Small intestine (tissue), 7 donors: ENCODE data around the gene KBTBD2. TPM values are rescaled to one million over a fixed set of nuclear protein-coding genes. Genes with fewer than 3 reads are reported as not detected.
"Not testable (repeated sequence)": the region's sequence is repeated elsewhere in the genome, so short reads cannot be mapped to it uniquely, and the experiment has no call there.

Source experiments
- DNase-seq, 2 donors: peaks; one replicate each; pipeline versions ENCODE4 v3.0.0 to v3.0.0-alpha.2; 2013
- FAIRE-seq: peaks from 2 replicates; lab custom pipeline; 2012; peaks lifted over from hg19 to GRCh38; lab: Jason Lieb, UNC
- H3K27ac ChIP-seq, 3 donors: one replicate each; pipeline ENCODE4 v1.5.1; 2013; ENCODE audit warnings: low read length in 2 of 3, mild to moderate bottlenecking in 2 of 3, control low read depth in 1 of 3, inconsistent platforms in 1 of 3, low read depth in 1 of 3, moderate library complexity in 1 of 3
- H3K27me3 ChIP-seq, 3 donors: one replicate each; pipeline ENCODE4 v1.6.1; 2013; ENCODE audit warnings: low read length in 3 of 3, inconsistent platforms in 1 of 3; ENCODE audit not compliant: control insufficient read depth in 3 of 3, insufficient read depth in 3 of 3
- H3K36me3 ChIP-seq, 3 donors: one replicate each; pipeline ENCODE4 v1.6.1; 2013; ENCODE audit warnings: low read length in 3 of 3, inconsistent platforms in 1 of 3, low read depth in 1 of 3, mild to moderate bottlenecking in 1 of 3, moderate library complexity in 1 of 3; ENCODE audit not compliant: control insufficient read depth in 3 of 3, insufficient read depth in 2 of 3
- H3K4me1 ChIP-seq, 3 donors: one replicate each; pipeline ENCODE4 v1.6.1; 2013; ENCODE audit warnings: low read length in 2 of 3, inconsistent platforms in 1 of 3, low read depth in 1 of 3, mild to moderate bottlenecking in 1 of 3, moderate library complexity in 1 of 3; ENCODE audit not compliant: control insufficient read depth in 3 of 3, insufficient read depth in 2 of 3
- H3K4me3 ChIP-seq, 3 donors: one replicate each; pipeline ENCODE4 v1.5.1; 2013; ENCODE audit warnings: low read length in 3 of 3, control low read depth in 1 of 3, inconsistent platforms in 1 of 3, low read depth in 1 of 3, mild to moderate bottlenecking in 1 of 3, moderate library complexity in 1 of 3
- H3K9me3 ChIP-seq, 2 donors: one replicate each; pipeline ENCODE4 v1.6.1; 2013; ENCODE audit warnings: low read depth in 1 of 2, low read length in 1 of 2; ENCODE audit not compliant: control insufficient read depth in 2 of 2, insufficient read depth in 1 of 2
- WGBS, 3 donors: extraction: QIAGEN DNeasy Blood & Tissue Kit; methylation state at CpG; one replicate each; pipeline ENCODE4 v1.1.7; 2013; 5-methylcytosine and 5-hydroxymethylcytosine counted together
- polyA plus RNA-seq, 4 donors: library from polyadenylated mRNA; stranded (reverse) in 3 of 4; unstranded in 1 of 4; fragments of 200-250 nt in 3 of 4; fragments of 120-200 nt in 1 of 4; gene quantifications; one replicate each; pipeline versions ENCODE4 v1.2.1 to v1.2.3, GENCODE V29; 2013
- donor health status: healthy with polysubstance abuse.
- donor health status: control.
- donor health status: control.
- donor health status: Bipolar disorder and iron deficiency.
- donor health status: healthy.

Gene KBTBD2
- polyA plus RNA-seq, 4 donors = 10.8 to 45.0 (median 14.4) TPM

DNA sequence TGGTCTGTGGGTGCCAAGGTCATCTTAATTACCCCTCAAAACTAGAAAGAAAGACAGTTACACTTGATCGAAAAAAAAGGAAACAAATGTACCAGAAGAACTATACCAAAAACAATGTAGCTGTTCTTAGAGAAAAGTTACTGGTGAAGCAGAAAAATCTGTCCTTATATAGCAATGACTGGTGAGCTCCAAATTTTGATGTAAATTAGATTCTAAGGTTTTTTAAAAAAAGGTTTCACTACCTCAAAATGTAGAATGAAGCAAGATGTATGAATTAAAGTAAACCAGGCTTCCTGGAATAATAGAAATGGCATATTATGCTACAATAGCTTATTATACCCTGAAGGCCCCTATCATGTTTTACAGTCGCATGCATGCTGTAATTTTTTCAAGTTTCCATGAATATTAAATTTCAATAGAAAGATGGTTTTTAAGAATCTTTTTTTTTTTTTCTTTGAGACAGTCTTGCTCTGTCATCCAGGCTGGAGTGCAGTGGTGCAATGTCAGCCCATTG lies 37.3 kb upstream of the KBTBD2 start:
- Histone ChIP-seq H3K36me3 (peaks cover 0 to 30% (median 2%) of the 10 kb centered on the region in 3 donors), H3K4me3 (no peak overlapping the region), H3K27ac (no peak overlapping the region), H3K4me1 (no peaks in the 10 kb centered on the region), H3K9me3 (no peaks in the 10 kb centered on the region), H3K27me3 (no peaks in the 10 kb centered on the region)
- 87 to 97% (median 91%) methylated on average over 2 of the region's 2 CpGs for WGBS, 3 donors
- FAIRE-seq = no peak
- no peak for DNase-seq

DNA sequence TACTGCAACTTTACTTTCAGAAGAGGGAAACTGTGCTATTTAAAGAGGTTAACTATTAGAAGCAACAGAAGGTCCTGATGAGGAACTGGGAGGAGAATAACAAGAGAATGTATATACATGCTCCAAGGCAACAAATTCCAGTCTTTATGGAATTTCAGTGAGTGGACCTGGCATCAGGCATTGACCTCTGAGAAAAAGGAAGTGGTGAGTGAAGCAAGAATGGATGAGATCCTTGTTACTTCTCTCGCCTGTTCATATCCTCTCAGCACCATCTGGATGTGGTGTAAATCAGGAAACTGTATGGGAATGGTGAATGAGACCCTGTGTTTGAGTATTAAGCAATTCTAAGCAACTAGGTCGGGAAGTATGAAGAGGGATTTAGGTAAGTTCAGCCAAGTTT lies 30.3 kb upstream of the KBTBD2 start:
- FAIRE-seq = no peak

DNA sequence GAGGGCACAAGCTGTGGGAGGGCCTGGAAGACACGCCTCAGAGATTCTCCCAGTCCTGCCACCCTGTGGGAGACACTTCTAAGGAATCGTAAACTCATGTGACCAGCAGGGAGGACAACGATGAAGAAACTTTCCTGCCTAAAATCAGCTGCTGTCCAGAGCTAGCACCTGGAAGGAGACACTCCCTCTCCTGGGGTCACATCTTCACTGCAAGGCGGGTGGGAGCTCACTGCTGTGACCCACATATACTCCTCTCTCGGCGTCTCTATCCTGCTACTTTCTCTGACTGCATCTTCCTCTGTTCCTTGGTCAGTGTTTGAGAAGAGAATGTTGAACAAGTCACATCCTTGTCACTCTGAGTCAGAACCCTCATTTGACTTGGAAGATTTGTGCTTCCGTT lies 25.4 kb upstream of the KBTBD2 start:
- H3K4me3 ChIP-seq, FAIRE-seq, H3K4me1 ChIP-seq, H3K27ac ChIP-seq, DNase-seq, H3K9me3 ChIP-seq, H3K27me3 ChIP-seq: not testable (repeated sequence)
- peaks cover 0 to 29% (median 0%) of the 10 kb centered on the region in 3 donors for H3K36me3 ChIP-seq
- 91 to 96% (median 93%) methylated on average over 3 to 5 of the region's 7 CpGs for WGBS, 3 donors

More for the DNA sequence above, 30.3 kb upstream of the KBTBD2 start:
- H3K36me3 ChIP-seq = peaks cover 0 to 26% (median 0%) of the 10 kb centered on the region in 3 donors
- no peaks in the 10 kb centered on the region for H3K27me3 ChIP-seq
- no peak overlapping the region for H3K4me3 ChIP-seq
- DNase-seq = no peak
- H3K4me1 ChIP-seq = no peaks in the 10 kb centered on the region
- no peaks in the 10 kb centered on the region for H3K9me3 ChIP-seq
- WGBS, 3 donors = 78 to 88% (median 85%) methylated on average over 2 of the region's 2 CpGs
- no peak overlapping the region for H3K27ac ChIP-seq

DNA sequence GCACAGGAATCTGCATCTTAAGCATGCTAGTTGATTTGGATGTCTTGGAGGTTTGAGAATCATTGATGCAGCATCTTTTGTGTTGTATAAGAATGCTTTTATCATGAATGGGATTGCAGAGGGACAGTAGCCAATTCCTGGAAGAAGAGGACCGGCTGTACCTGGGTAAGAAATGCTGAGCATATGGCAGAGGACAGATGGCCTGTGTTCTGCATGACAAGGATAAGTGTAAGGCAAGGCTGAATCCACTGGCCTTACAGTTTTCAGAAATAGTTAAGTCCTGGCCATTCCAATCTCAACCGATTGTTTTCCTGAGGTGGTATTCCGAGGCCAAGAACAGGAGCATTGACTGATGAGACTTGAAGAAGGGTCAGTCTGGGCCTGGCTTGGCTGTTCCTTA lies 24.4 kb upstream of the KBTBD2 start:
- peaks cover 0 to 29% (median 0%) of the 10 kb centered on the region in 3 donors for H3K36me3 ChIP-seq
- WGBS, 3 donors = 83 to 91% (median 87%) methylated on average over 3 of the region's 3 CpGs
- FAIRE-seq = no peak
- no peaks in the 10 kb centered on the region for H3K4me1 ChIP-seq
- H3K27ac ChIP-seq = no peak overlapping the region
- DNase-seq = no peak
- H3K9me3 ChIP-seq = no peaks in the 10 kb centered on the region
- H3K4me3 ChIP-seq = no peak overlapping the region
- H3K27me3 ChIP-seq = no peaks in the 10 kb centered on the region

DNA sequence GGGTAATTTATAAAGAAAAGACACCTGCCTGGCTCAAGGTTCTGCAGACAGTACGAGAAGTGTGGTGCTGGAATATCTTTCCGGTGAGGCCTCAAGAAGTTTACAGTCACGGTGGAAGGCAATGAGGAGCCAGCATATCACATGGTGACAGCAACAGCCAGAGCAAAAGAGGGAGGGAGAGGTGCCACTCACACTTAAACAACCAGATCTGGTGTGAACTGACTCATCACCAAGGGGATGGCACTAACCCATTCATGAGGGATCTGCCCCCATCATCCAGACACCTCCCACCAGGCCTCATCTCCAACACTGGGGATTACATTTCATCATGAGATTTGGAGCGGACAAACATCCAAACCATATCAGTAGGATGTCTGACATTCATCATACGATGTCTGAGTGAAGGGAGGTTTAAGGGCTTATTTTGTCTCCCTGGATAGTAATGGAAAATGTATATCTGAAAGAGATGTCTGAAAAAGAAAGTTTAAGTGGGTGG lies 23.5 kb upstream of the KBTBD2 start:
- no peaks in the 10 kb centered on the region for H3K27me3 ChIP-seq
- WGBS, 3 donors = 89 to 98% (median 93%) methylated on average over 5 of the region's 5 CpGs
- H3K36me3 ChIP-seq = peaks cover 0 to 25% (median 0%) of the 10 kb centered on the region in 3 donors
- no peak for FAIRE-seq
- H3K4me1 ChIP-seq = no peaks in the 10 kb centered on the region
- H3K27ac ChIP-seq = no peak overlapping the region
- H3K9me3 ChIP-seq = no peaks in the 10 kb centered on the region
- H3K4me3 ChIP-seq = no peak overlapping the region
- DNase-seq = no peak

DNA sequence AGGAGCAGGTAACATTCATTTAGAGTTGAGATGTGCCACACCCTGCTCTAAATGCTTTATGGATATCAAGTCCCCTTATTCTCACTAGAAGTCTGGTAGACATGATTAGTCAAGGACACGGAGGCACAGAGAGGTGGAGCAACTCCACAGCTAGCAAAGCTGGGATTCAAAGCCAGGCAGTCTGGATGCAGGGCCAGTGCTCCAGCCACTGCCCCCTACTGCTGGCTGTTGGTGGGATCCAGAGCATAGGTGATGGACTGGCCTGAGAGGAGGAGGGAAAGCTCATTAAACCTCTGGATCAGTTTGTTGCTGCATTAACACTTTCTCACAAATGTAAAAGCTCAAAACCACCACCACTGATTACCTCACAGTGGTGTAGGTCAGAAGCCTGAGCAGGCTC lies 22.6 kb upstream of the KBTBD2 start:
- 80 to 84% (median 81%) methylated on average over 1 of the region's 1 CpG for WGBS, 3 donors
- FAIRE-seq (no peak), DNase-seq (no peak)
- Histone ChIP-seq H3K27ac (no peak overlapping the region), H3K27me3 (no peaks in the 10 kb centered on the region), H3K36me3 (peaks cover 0 to 22% (median 0%) of the 10 kb centered on the region in 3 donors), H3K9me3 (no peaks in the 10 kb centered on the region), H3K4me3 (no peak overlapping the region), H3K4me1 (no peaks in the 10 kb centered on the region)

DNA sequence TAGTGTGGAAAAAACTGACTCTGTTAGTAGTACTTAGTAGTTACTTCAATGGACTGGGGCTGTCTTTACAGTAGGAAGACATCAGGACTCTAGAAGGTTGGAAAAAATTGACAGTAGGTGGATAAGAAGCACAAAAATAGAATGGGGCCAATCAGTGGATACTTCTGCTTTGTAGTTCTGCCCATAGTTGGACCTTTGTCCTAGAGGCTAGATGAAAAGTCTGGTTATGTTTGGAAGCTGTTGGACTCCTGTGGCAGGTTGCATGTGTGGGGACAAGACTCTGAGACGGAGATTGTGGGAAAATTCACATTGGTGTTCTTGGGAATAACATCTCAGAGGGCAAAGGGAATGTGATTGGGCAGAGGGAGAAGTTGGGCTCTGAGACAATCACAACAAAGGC lies 18.6 kb upstream of the KBTBD2 start:
- Histone ChIP-seq H3K27me3 (no peaks in the 10 kb centered on the region), H3K27ac (no peak overlapping the region), H3K36me3 (peaks cover 0 to 9% (median 0%) of the 10 kb centered on the region in 3 donors), H3K9me3 (no peaks in the 10 kb centered on the region), H3K4me3 (no peak overlapping the region), H3K4me1 (no peaks in the 10 kb centered on the region)
- WGBS, 3 donors = 58 to 89% (median 82%) methylated on average over 1 of the region's 1 CpG
- DNase-seq = no peak
- no peak for FAIRE-seq

DNA sequence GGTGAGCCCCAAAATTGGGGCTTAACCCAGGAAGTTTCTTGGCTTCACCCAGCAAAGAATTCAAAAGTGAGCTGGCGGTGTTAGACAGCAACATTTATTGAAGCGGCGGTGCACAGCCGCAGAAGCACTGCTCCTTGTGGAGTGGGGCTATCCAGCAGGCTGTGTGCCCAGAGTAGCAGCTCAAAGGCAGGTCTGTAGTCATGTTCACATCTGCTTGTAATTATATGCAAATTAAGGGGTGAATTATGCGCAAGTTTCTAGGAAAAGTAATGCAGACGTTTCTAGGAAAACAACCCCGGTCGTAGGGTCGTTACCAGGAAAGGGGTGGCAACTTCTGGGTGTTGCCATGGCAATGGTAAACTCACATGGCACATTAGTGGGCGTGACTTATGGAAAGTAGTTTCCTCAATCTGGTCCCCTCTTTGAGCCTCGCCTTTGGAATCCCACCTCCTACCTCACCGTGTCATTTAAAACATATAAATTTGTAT lies 13.7 kb upstream of the KBTBD2 start:
- 14 to 27% (median 17%) methylated on average over 12 of the region's 12 CpGs for WGBS, 3 donors
- Histone ChIP-seq H3K4me3 (peak overlapping the region in 2 of 3 donors; percentile 8 to 27), H3K9me3 (no peaks in the 10 kb centered on the region), H3K4me1 (peaks cover 0 to 8% (median 0%) of the 10 kb centered on the region in 3 donors), H3K36me3 (peaks cover 0 to 2% (median 0%) of the 10 kb centered on the region in 3 donors), H3K27ac (no peak overlapping the region), H3K27me3 (no peaks in the 10 kb centered on the region)
- DNase-seq (peak; percentile 57 to 71), FAIRE-seq (no peak)
